ENCODE measurements around the gene PTPRE. TPM values are rescaled to one million over a fixed set of nuclear protein-coding genes. Genes with fewer than 3 reads are reported as not detected.

Gene PTPRE
- total and polyA plus RNA-seq, 2 of the 4 experiments (the other 2 are of a cell fraction): 0.34 to 0.54 TPM

- no CpG with 5 or more reads among the region's 5 CpGs for WGBS, 2 experiments (ENCODE audit: extremely low coverage in 2 of 2, insufficient read length in 1 of 2)
- intact Hi-C loops (cut with micrococcal nuclease): no loop called here
- in situ Hi-C loops (cut with MboI; ENCODE audit: low sequenced_read_pairs): no loop called here
- Histone ChIP-seq H2AK5ac (ENCODE audit: low read depth, low read length) (no peak overlapping the region), H3K23ac (ENCODE audit: low read depth, low read length) (no peak overlapping the region), H2BK15ac (ENCODE audit: low read depth, low read length) (no peak overlapping the region), H2AFZ (replicated peaks; ENCODE audit: low read length, poor library complexity) (no peak overlapping the region), H4K5ac (ENCODE audit: low read depth, low read length) (no peak overlapping the region), H4K20me1 (ENCODE audit: insufficient read depth, low read length) (no peaks in the 10 kb centered on the region), H3K18ac (ENCODE audit: low read depth, low read length) (no peak overlapping the region), H3K14ac (replicated peaks; ENCODE audit: low read depth, low read length) (no peak overlapping the region), H3K36me3 (ENCODE audit: control insufficient read depth, insufficient read depth, low read length) (no peaks in the 10 kb centered on the region), H3K9ac (ENCODE audit: low read depth, low read length) (no peak overlapping the region), H3K4me3 (ENCODE audit: insufficient read depth, low read depth, low read length) (no peak overlapping the region), H3K27ac (ENCODE audit: insufficient read depth, low read length) (no peak overlapping the region), H4K91ac (ENCODE audit: insufficient read depth, low read depth, low read length) (no peak overlapping the region), H3K27me3 (ENCODE audit: control insufficient read depth, insufficient read depth, low read length) (peaks cover 2% of the 10 kb centered on the region; the same call in 1 of the 2 replicates), H3K9me1 (ENCODE audit: insufficient read depth, low read length) (no peaks in the 10 kb centered on the region), H2AK9ac (replicated peaks; ENCODE audit: low read depth, low read length, poor library complexity) (no peak overlapping the region), H3K79me1 (ENCODE audit: low read depth in 1 of 2, low read length in 2 of 2) (no peaks in the 10 kb centered on the region), H3K9me3 (ENCODE audit: control insufficient read depth, insufficient read depth, low read length) (no peaks in the 10 kb centered on the region), H2BK5ac (ENCODE audit: low read depth, low read length, poor library complexity, severe bottlenecking) (no peak overlapping the region), H3K4me1 (ENCODE audit: control insufficient read depth, insufficient read depth, low read length) (no peaks in the 10 kb centered on the region), H4K8ac (ENCODE audit: low read depth in 2 of 2, low read length in 2 of 2) (no peak overlapping the region), H3K56ac (ENCODE audit: extremely low read depth, insufficient read depth, low read length) (no peak overlapping the region), H2BK20ac (ENCODE audit: low read depth, low read length) (no peak overlapping the region), H2BK120ac (ENCODE audit: low read depth, low read length) (no peak overlapping the region), H3K4me2 (ENCODE audit: low read depth, low read length) (no peak overlapping the region), H3K4ac (ENCODE audit: low read depth, low read length) (no peak overlapping the region)
- BruUV-seq (replicated peaks): no TSS peak
- CTCF ChIA-PET: interaction anchor here (0.7 kb wide), 1 partner anchor 11 kb away, joined by 4 read pairs; no protein-coding TSS in a partner anchor
- dilution Hi-C loops (cut with HindIII; ENCODE audit: low sequenced_read_pairs, unreplicated experiment): no loop called here
- POLR2A ChIA-PET (ENCODE audit: unreplicated experiment): no interaction called here
- ATAC-seq (ENCODE audit: low read depth) (no peak), DNase-seq (no peak)
- TF ChIP-seq SMC3 (IDR thresholded peaks at IDR 0.05; ENCODE audit: low read depth, low read length): no peak
- TF ChIP-seq USF2 (IDR thresholded peaks at IDR 0.05; ENCODE audit: low read depth, low read length): no peak
- TF ChIP-seq MAZ (IDR thresholded peaks at IDR 0.05; ENCODE audit: borderline replicate concordance, low read depth, low read length): no peak
- no peak for TF ChIP-seq NFE2L2 (IDR thresholded peaks at IDR 0.05; ENCODE audit: low read depth, low read length)
- no peak for TF ChIP-seq RAD21 (IDR thresholded peaks at IDR 0.05; ENCODE audit: low read length)
- no peak for TF ChIP-seq RFX5 (IDR thresholded peaks at IDR 0.05; ENCODE audit: low read depth, low read length)
- no peak for TF ChIP-seq CEBPB (IDR thresholded peaks at IDR 0.05; ENCODE audit: low read depth, low read length)
- TF ChIP-seq FOS (IDR thresholded peaks at IDR 0.05; ENCODE audit: low read depth, low read length): no peak
- no peak for TF ChIP-seq BHLHE40 (IDR thresholded peaks at IDR 0.05; ENCODE audit: low read depth, low read length)
- no peak for TF ChIP-seq POLR2A (IDR thresholded peaks at IDR 0.05; ENCODE audit: low read depth, low read length)
- TF ChIP-seq ELK1 (IDR thresholded peaks at IDR 0.05; ENCODE audit: borderline replicate concordance, low read depth, low read length): no peak
- TF ChIP-seq CHD1 (IDR thresholded peaks at IDR 0.05; ENCODE audit: low read depth, low read length): no peak
- TF ChIP-seq CTCF (conservative IDR thresholded peaks at IDR 0.05; ENCODE audit: low read depth, low read length): no peak
- no peak for TF ChIP-seq MXI1 (IDR thresholded peaks at IDR 0.05; ENCODE audit: borderline replicate concordance, low read depth, low read length)
- no peak for TF ChIP-seq MAFK (IDR thresholded peaks at IDR 0.05; ENCODE audit: low read depth, low read length)
Observed at GRCh38 chr10:128000471-128001362, 93.8 kb downstream of the PTPRE start.
